ENCODE results near the gene PHLDB3. TPM values are rescaled to one million over a fixed set of nuclear protein-coding genes. Genes with fewer than 3 reads are reported as not detected.
A peak's percentile ranks its signal among the peaks of the same experiment; 100 is the strongest.

PHLDB3 gene
- polyA plus RNA-seq, 1 of the 3 experiments (the other 2 are of a cell fraction) = 15.6 TPM

DNA sequence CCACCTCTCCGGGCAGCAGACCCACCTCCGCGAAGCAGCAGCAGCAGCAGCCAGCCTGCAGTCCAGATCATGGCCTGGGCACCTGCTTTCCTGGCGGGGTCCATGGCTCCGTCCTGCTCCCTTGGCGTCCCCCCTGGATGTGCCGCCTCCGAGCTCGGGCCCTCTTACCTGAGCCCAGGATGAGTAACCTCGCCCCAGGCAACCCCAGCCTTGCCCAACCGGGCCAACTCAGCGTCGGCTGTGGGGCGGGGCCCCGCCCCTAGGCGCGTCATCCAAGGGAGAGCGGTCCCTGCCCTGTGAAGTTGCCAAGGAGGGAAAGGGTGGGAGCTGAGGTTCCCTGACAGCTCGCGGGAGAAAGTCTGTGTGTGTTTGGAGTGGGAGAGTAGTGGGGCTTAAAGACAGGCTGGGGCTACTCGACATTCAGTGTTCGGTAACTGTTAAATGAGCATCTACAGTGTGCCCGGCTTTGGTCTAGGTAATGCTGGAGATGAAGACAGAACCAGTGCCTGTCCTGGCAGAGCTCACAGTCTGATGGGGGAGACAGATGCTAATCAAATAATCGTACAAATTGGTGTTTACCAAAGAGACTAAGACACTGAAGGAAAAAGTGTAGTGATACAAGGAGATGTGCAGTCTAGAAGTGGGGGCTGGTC, 39.0 kb downstream of the PHLDB3 start, which contains the start of gene LYPD3:
TSS of gene LYPD3 (minus strand) at position 141 of the 653 bp plus-strand sequence. CDS start at position 104, 37 bp downstream.
- H3F3A ChIP-seq (replicated peaks; ENCODE audit: insufficient read depth) = peaks cover 8% of the 10 kb centered on the region
- no peaks in the 10 kb centered on the region for H3K9me2 ChIP-seq
- H2AFZ ChIP-seq (ENCODE audit: low read depth) = peak within 1 kb of the TSS; percentile 97
- H3K4me1 ChIP-seq (ENCODE audit: control insufficient read depth in 1 of 2, insufficient read depth in 2 of 2, low read depth in 1 of 2, low read length in 1 of 2) = peaks cover 0 to 10% of the 10 kb centered on the region in 2 experiments; a peak in 1 of 4 replicates
- DNase-seq = no peak
- peak within 1 kb of the TSS in 1 of 2 experiments; percentile 61; a peak in 1 of 4 replicates for H3K27ac ChIP-seq (ENCODE audit: low read depth in 2 of 2, low read length in 1 of 2)
- 58% methylated on average over 15 of the region's 24 CpGs for WGBS (ENCODE audit: low lambda C conversion rate)
- ChIA-PET CTCF (interaction anchor here (0.6 to 3.0 kb wide), 5 partner anchors 9 to 311 kb away, joined by 4 to 16 read pairs (median 10); no protein-coding TSS in a partner anchor), POLR2A (interaction anchor here (0.7 kb wide), 1 partner anchor 52 kb away, joined by 3 read pairs; no protein-coding TSS in a partner anchor)
- peak within 1 kb of the TSS; percentile 90 for H3K4me2 ChIP-seq
- TF ChIP-seq, protein P1, sequence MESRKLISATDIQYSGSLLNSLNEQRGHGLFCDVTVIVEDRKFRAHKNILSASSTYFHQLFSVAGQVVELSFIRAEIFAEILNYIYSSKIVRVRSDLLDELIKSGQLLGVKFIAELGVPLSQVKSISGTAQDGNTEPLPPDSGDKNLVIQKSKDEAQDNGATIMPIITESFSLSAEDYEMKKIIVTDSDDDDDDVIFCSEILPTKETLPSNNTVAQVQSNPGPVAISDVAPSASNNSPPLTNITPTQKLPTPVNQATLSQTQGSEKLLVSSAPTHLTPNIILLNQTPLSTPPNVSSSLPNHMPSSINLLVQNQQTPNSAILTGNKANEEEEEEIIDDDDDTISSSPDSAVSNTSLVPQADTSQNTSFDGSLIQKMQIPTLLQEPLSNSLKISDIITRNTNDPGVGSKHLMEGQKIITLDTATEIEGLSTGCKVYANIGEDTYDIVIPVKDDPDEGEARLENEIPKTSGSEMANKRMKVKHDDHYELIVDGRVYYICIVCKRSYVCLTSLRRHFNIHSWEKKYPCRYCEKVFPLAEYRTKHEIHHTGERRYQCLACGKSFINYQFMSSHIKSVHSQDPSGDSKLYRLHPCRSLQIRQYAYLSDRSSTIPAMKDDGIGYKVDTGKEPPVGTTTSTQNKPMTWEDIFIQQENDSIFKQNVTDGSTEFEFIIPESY (IDR thresholded peaks at IDR 0.05; ENCODE audit: borderline replicate concordance, low read depth) = no peak
- TF ChIP-seq, protein P2, sequence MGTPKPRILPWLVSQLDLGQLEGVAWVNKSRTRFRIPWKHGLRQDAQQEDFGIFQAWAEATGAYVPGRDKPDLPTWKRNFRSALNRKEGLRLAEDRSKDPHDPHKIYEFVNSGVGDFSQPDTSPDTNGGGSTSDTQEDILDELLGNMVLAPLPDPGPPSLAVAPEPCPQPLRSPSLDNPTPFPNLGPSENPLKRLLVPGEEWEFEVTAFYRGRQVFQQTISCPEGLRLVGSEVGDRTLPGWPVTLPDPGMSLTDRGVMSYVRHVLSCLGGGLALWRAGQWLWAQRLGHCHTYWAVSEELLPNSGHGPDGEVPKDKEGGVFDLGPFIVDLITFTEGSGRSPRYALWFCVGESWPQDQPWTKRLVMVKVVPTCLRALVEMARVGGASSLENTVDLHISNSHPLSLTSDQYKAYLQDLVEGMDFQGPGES (IDR thresholded peaks at IDR 0.05; ENCODE audit: low read depth, low read length) = no peak
- no peak for TF ChIP-seq TEAD4 (IDR thresholded peaks at IDR 0.05; ENCODE audit: borderline replicate concordance, insufficient read depth)
- TF ChIP-seq, protein P3, sequence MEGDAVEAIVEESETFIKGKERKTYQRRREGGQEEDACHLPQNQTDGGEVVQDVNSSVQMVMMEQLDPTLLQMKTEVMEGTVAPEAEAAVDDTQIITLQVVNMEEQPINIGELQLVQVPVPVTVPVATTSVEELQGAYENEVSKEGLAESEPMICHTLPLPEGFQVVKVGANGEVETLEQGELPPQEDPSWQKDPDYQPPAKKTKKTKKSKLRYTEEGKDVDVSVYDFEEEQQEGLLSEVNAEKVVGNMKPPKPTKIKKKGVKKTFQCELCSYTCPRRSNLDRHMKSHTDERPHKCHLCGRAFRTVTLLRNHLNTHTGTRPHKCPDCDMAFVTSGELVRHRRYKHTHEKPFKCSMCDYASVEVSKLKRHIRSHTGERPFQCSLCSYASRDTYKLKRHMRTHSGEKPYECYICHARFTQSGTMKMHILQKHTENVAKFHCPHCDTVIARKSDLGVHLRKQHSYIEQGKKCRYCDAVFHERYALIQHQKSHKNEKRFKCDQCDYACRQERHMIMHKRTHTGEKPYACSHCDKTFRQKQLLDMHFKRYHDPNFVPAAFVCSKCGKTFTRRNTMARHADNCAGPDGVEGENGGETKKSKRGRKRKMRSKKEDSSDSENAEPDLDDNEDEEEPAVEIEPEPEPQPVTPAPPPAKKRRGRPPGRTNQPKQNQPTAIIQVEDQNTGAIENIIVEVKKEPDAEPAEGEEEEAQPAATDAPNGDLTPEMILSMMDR (IDR thresholded peaks at IDR 0.05) = no peak
- TF ChIP-seq SIN3A (IDR thresholded peaks at IDR 0.05; ENCODE audit: borderline replicate concordance, low read depth, low read length) = no peak
- TF ChIP-seq TAF1 (IDR thresholded peaks at IDR 0.05; ENCODE audit: borderline replicate concordance, low read depth, low read length) = no peak
- no peak for TF ChIP-seq FOSL2 (IDR thresholded peaks at IDR 0.05; ENCODE audit: borderline replicate concordance, low read depth)
- no peak for TF ChIP-seq EZH2phosphoT487 (IDR thresholded peaks at IDR 0.05; ENCODE audit: borderline replicate concordance, low read depth)
- no peak for TF ChIP-seq GABPA (IDR thresholded peaks at IDR 0.05; ENCODE audit: low read depth)
- no peak for TF ChIP-seq NRF1 (IDR thresholded peaks at IDR 0.05; ENCODE audit: low read depth, low read length)
- no peak for TF ChIP-seq RCOR1 (IDR thresholded peaks at IDR 0.05; ENCODE audit: low read length)
- no peak for TF ChIP-seq RFX5 (IDR thresholded peaks at IDR 0.05; ENCODE audit: low read length)
- TF ChIP-seq SMC3 (IDR thresholded peaks at IDR 0.05; ENCODE audit: low read depth, low read length) = no peak
- TF ChIP-seq YY1 (IDR thresholded peaks at IDR 0.05; ENCODE audit: low read depth) = no peak
- no peak for TF ChIP-seq FOXJ3 (CRISPR knock-in tag; IDR thresholded peaks at IDR 0.05)
- no peak for TF ChIP-seq MXI1 (IDR thresholded peaks at IDR 0.05; ENCODE audit: low read depth, low read length)
- TF ChIP-seq FOXM1 (IDR thresholded peaks at IDR 0.05; ENCODE audit: low read depth) = no peak
- H3K36me3 ChIP-seq (replicated peaks in 1 of 2; ENCODE audit: control insufficient read depth in 1 of 2, insufficient read depth in 2 of 2, low read length in 1 of 2) = no peaks in the 10 kb centered on the region
- no peaks in the 10 kb centered on the region for H3K79me2 ChIP-seq (ENCODE audit: insufficient read depth)
- peak within 1 kb of the TSS; percentile 65 to 88 for H3K4me3 ChIP-seq (ENCODE audit: low read depth in 2 of 2, low read length in 1 of 2)
- peak within 1 kb of the TSS; percentile 21; the same call in 1 of the 2 replicates for H3K9ac ChIP-seq
- no peaks in the 10 kb centered on the region for H3K27me3 ChIP-seq (ENCODE audit: insufficient read depth)
- no peaks in the 10 kb centered on the region for H3K9me3 ChIP-seq
- H4K20me1 ChIP-seq (ENCODE audit: insufficient read depth) = no peaks in the 10 kb centered on the region

Measured in SK-N-SH (cell line).